Mesothelial cell of epicardium (in vitro differentiated cells): ENCODE data around the gene LRIG1. TPM values are rescaled to one million over a fixed set of nuclear protein-coding genes. Genes with fewer than 3 reads are reported as not detected.

Experiments
- DNase-seq, 2 experiments: peaks; one replicate each; pipeline ENCODE4 v3.0.0; 2021; ENCODE audit warnings: low spot score in 2 of 2; ENCODE audit not compliant: unreplicated experiment in 2 of 2
- H3K27ac Mint-ChIP-seq: 2 replicates; pipeline ENCODE4 v1.8.0; 2021; ENCODE audit warnings: mixed read lengths
- H3K27me3 Mint-ChIP-seq: 2 replicates; pipeline ENCODE4 v1.8.0; 2021; ENCODE audit warnings: low read depth, mixed read lengths
- H3K36me3 Mint-ChIP-seq: 2 replicates; pipeline ENCODE4 v1.8.0; 2021; ENCODE audit warnings: mixed read lengths
- H3K4me1 Mint-ChIP-seq: 2 replicates; pipeline ENCODE4 v1.8.0; 2021; ENCODE audit warnings: mixed read lengths
- H3K4me3 Mint-ChIP-seq: 2 replicates; pipeline ENCODE4 v1.8.0; 2021; ENCODE audit warnings: mild to moderate bottlenecking, moderate library complexity, mixed read lengths
- H3K9me3 Mint-ChIP-seq: 2 replicates; pipeline ENCODE4 v1.8.0; 2021; ENCODE audit warnings: mixed read lengths
- CTCF ChIP-seq: fragments of 200-600 bp; sonication (generic); IDR thresholded peaks from one replicate; pipeline ENCODE4 v1.5.0; 2021; ENCODE audit warnings: antibody characterized with exemption; ENCODE audit not compliant: unreplicated experiment
- total RNA-seq: library from RNA; stranded (reverse); gene quantifications from 3 replicates; pipeline ENCODE4 v1.2.1, GENCODE V29; 2021

LRIG1 gene
- total RNA-seq, 1 donor from 2014 or later, result 5.5 TPM

GRCh38 chr3:66419036-66419435, 81.8 kb downstream of the LRIG1 start:
- Mint-ChIP-seq H3K4me1 (peaks cover 9% of the 10 kb centered on the region), H3K4me3 (no peak overlapping the region), H3K36me3 (peaks cover 8% of the 10 kb centered on the region), H3K27me3 (no peaks in the 10 kb centered on the region), H3K9me3 (peaks cover 29% of the 10 kb centered on the region), H3K27ac (no peak overlapping the region)
- no peak for TF ChIP-seq CTCF
- DNase-seq, result no peak

GRCh38 chr3:66418475-66418931, 82.3 kb downstream of the LRIG1 start:
- Mint-ChIP-seq H3K9me3 (peaks cover 27% of the 10 kb centered on the region), H3K4me3 (no peak overlapping the region), H3K27ac (no peak overlapping the region), H3K36me3 (peaks cover 8% of the 10 kb centered on the region), H3K4me1 (peaks cover 9% of the 10 kb centered on the region), H3K27me3 (no peaks in the 10 kb centered on the region)
- no peak for DNase-seq
- TF ChIP-seq CTCF, result no peak

DNA sequence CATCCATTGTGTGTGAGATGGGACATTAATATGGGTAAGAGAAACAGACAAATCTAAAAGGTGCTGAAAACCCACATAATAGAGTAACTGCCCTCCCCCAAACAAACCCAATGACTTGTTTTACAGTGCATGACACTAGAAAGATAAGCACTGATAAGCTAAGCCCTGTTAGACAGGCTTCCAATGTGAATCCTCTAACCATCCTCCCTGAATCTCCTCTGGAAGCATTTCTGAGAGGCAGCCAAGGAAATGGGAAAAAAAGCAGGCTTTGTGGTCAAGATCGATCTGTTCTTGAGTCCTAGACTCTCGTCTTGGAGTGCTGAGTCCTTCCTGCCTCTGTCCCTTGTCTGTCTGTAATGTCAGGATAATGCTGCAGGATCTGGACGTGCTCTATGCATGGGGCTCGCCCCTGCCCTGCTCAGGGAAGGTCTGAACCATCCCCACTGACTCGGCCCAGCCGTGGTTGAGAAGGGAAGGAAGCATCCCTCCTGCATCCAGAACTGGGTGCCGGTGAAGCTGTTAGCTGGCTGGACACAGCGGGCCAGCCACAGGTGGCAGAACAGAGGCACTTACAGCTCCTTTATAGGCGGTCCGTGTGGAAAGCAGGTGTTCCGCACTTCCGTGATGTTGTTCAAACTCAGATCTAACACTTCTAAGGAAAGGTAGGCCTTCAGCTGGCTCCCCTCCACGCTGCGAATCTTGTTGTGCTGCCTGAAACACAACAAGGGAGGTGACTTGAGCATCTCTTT, 84.1 kb downstream of the LRIG1 start:
- H3K4me3 Mint-ChIP-seq, result no peak overlapping the region
- TF ChIP-seq CTCF, result no peak
- H3K4me1 Mint-ChIP-seq, result peaks cover 9% of the 10 kb centered on the region
- no peak overlapping the region for H3K27ac Mint-ChIP-seq
- H3K27me3 Mint-ChIP-seq, result no peaks in the 10 kb centered on the region
- peaks cover 16% of the 10 kb centered on the region for H3K9me3 Mint-ChIP-seq
- peaks cover 4% of the 10 kb centered on the region for H3K36me3 Mint-ChIP-seq
- DNase-seq, result no peak

GRCh38 chr3:66415867-66416428, 84.9 kb downstream of the LRIG1 start:
- DNase-seq, result no peak
- no peak for TF ChIP-seq CTCF
- H3K36me3 Mint-ChIP-seq, result peaks cover 4% of the 10 kb centered on the region

GRCh38 chr3:66414846-66415245, 86.0 kb downstream of the LRIG1 start:
- no peak for TF ChIP-seq CTCF
- no peak for DNase-seq
- H3K36me3 Mint-ChIP-seq, result no peaks in the 10 kb centered on the region
- peaks cover 2% of the 10 kb centered on the region for H3K9me3 Mint-ChIP-seq
- H3K4me3 Mint-ChIP-seq, result no peak overlapping the region
- no peaks in the 10 kb centered on the region for H3K27me3 Mint-ChIP-seq
- peaks cover 9% of the 10 kb centered on the region for H3K4me1 Mint-ChIP-seq
- H3K27ac Mint-ChIP-seq, result no peak overlapping the region

More at GRCh38 chr3:66415867-66416428, 84.9 kb downstream of the LRIG1 start:
- Mint-ChIP-seq H3K27ac (no peak overlapping the region), H3K4me1 (peaks cover 9% of the 10 kb centered on the region), H3K27me3 (no peaks in the 10 kb centered on the region), H3K4me3 (no peak overlapping the region), H3K9me3 (peaks cover 13% of the 10 kb centered on the region)
